Stimulated activated CD8-positive, alpha-beta memory T cell treated with anti-CD3 and anti-CD28 coated beads, Interleukin-4, amount 100 ng/mL, for 1 hour (primary cell): Measurements from ENCODE around the gene MTMR1.

Experiments
- DNase-seq, 2 donors: peaks; one replicate each; pipeline ENCODE4 v3.0.0-alpha.2; 2020; ENCODE audit warnings: low read depth in 2 of 2, low spot score in 1 of 2

MTMR1 gene

GRCh38 chrX:150696866-150697265 lies 3.7 kb downstream of the MTMR1 start:
- no peak for DNase-seq

DNA sequence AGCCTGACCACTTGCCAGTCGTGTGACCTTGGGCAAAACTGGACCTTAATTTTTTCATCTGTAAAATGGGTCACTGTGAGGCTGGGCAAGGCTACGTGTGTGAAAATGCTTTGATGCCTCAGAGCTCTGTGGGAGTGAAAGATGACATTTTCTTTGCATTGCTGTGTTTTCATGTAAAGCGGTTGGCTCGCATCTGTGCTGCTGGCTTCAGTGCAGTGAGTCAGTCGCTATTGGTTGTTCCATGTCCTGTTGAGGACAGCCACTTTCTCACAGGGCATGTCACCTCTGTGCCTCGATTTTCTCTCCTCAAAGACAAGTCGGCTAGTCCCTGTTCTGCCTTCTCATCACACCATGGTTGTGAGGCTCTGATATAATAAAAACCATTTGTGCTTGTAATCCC lies 4.4 kb downstream of the MTMR1 start:
- DNase-seq, result no peak

DNA sequence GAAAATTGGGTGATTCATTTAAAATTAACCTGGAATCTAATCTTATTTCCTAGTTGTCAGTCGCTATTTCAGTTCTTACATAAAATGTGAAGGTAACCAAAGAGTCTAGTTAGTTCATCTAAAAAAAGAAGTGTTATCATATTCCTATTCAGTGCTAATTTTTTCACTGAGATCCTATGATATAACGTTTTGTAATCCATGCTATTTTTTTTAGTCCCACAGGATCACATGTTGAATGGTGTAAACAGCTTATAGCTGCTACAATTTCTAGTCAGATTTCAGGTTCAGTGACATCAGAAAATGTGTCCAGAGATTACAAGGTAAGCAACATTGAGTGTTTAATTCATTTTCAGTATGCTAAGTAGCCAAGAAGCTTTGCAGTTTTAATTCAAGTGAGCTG lies 5.8 kb downstream of the MTMR1 start:
- no peak for DNase-seq

- DNase-seq, result no peak
These were observed 6.9 kb downstream of the MTMR1 start for GRCh38 chrX:150700107-150700506.

DNA sequence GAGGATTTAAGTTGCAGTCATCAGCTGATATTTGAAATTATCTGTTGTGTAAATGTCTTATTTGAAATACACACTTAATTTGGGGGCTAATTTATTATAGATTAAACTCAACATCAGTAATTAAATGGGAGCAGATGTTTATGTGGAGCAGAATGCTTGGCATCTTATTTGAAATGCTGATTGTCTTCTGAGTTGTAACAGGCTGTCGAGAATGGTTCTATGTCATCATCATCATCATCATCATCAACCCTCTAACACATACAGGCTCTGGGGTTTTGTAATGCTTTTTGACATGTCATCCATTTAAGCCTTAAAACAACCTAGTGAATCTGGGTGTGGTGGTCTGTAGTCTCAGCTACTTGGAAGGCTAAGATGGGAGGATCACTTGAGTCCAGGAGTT lies 8.2 kb downstream of the MTMR1 start:
- no peak for DNase-seq

GRCh38 chrX:150702966-150703694 lies 9.9 kb downstream of the MTMR1 start:
- no peak for DNase-seq

DNA sequence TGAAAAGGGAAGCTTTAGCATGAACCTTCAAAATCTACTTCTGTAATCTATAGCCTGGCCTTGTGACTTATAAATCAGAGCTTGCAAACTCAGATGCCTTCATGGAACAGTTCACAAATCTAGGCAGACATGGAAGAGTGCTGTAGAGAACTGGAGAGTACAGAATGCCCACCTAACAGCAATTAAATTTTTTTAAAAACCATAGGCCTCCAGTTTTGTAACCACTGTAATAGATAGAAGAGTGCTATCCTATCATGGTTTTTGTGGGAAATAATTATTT lies 10.4 kb downstream of the MTMR1 start:
- DNase-seq, result no peak

GRCh38 chrX:150704030-150704613 lies 10.9 kb downstream of the MTMR1 start:
- DNase-seq, result no peak

DNA sequence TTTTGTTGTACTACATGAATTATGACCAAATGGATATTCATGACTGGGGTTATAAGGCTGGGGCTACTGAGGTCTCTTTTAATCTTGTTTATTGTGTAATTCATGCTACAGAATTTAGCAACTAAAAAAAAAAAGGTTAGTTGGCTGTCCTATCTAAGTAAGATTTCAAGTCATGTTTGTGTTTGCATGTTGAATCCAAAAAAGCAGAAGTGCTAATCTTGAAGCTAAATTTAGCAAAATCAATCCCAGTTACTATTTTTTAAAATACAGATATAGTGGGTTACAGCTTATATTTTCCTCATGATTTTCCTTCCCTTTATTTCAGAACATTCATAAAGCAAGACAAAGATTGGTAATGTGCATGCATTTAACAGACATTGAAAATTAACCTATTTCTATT lies 19.4 kb downstream of the MTMR1 start:
- no peak for DNase-seq

- DNase-seq, result no peak
These were observed 22.0 kb downstream of the MTMR1 start for GRCh38 chrX:150715184-150715583.

DNA sequence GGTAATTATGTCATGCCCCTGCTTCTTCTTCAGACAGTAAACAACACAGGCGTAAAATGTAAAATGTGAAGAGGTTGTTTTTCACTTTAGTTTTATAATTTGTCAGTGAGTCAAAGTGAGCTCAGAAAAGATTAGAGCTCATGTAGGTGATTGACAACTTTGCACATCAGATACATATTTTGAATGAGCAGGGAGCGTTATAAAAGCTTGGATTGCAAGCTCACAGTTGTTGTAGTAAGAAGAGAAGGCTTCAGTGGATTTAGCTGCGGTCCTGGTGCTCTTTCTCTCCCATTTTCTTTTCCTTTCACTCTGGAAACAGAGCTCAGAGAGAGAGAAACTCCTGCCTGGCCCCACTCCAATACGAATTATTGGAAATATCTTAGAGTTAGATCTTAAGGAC lies 26.4 kb downstream of the MTMR1 start:
- DNase-seq, result no peak

DNA sequence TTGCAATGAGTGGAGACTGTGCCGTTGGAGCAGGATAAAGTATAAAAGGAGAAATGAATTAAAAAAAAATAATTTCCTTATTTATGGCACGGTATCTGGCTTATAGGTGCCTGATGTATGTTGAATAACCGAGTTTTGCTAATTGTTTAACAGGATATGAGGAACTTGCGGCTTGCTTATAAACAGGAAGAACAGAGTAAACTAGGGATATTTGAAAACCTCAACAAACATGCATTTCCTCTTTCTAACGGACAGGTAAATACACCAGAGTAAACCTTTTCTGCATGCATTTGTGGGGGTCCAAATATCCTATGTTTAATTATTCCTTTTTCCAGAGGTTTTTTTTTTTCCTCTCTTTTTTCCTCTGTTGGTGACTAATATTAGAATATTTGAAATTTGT lies 36.8 kb downstream of the MTMR1 start:
- no peak for DNase-seq

GRCh38 chrX:150730719-150731118 lies 37.5 kb downstream of the MTMR1 start:
- DNase-seq, result no peak

DNA sequence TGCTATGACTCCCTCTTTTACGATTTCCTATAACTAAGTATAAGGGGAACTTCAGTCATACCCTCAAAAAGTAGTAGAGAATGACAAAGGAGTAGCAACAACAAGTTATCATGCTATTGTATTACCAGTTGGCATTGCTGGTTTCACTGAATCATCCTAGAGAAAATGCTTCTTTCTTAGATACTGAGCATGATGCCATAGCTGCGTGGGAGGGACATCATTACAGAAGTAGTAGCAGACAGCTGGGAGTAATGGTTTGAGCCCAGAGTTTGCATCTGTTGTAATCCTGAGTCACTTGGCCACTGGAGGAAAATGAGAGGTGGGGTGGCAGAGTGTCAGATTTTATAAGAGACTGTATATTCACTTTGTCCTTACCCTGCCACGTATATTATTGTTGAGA lies 38.6 kb downstream of the MTMR1 start:
- DNase-seq, result no peak

GRCh38 chrX:150736475-150736874 lies 43.3 kb downstream of the MTMR1 start:
- DNase-seq, result no peak

DNA sequence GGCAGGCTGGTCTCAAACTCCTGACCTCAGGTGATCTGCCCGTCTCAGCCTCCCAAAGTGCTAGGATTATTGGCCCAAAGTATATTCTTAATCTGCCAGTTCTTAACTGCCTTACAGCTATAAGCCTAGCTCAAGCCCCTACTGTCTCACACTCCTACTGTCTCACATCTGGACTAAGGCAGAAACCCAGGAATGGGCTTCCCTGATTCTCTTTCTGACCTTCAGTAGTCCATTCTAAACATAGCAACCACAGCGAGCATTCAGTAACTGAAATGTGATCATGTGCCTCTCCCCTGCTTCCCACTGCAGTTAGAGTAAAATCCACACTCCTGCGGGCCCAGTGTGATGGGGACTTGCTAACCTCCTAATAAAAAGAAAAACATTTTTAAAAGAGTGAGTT lies 58.9 kb downstream of the MTMR1 start:
- DNase-seq, result no peak

DNA sequence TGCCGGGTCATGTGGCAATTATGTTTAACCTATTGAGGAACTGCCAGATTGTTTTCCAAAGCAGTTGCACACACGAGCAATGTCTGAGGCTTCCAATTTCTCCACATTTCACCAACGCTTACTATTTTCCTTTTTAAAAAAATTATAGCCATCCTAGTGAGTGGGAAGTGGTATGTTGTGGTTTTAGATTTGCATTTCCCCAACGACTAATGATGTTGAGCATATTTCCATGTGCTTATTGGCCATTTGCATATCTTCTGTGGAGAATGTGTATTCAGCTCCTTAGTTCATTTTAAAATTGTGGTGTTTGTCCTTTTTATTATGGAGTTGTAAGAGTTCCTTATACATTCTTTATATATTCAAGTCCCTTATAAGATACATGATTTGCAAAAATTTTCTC lies 60.2 kb downstream of the MTMR1 start:
- DNase-seq, result no peak

GRCh38 chrX:150753968-150754367 lies 60.8 kb downstream of the MTMR1 start:
- DNase-seq, result no peak

GRCh38 chrX:150757371-150757770 lies 64.2 kb downstream of the MTMR1 start:
- DNase-seq, result no peak

DNA sequence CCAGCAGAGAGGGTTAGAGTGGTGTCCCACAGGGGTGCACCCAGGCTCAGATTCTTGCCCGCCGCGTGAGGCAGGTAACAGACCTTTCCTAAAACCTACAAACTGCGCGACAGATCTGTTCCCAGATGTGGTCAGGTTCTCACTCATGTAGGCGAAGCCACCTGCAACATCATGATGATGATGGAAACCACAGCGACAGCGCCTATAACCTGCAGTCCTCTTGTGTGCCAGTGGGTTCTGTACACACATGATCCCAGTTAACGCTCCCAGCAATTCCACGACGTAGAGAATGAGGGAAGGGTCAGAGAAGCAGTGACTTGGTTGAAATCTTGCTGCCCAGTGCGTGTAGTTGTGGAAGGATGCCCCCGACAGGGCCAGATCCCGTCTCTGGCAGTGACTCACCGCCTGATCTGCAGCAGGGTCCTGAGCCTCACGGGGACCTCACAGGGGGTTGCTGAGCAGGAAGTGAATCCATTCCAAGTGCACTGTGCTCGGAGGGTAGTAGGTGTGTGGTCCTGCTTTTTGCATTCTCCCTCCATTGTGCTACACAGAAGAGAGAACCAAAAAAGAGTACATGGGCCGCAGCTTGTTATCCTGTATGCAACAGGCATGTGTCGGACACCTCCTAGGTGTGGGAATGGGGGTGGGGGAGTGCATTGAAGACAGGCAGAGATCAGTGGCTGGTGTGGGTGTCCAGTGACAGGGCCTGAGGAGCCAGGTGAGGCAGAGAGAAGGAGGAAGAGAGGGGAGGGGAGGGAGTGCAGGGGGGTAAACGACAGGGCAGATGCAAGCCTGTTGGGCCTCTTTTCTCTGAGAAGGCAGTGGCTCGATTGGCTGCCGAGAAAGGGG lies 66.6 kb downstream of the MTMR1 start:
- no peak for DNase-seq

GRCh38 chrX:150761176-150761818 lies 68.1 kb downstream of the MTMR1 start:
- no peak for DNase-seq

GRCh38 chrX:150761819-150762216 lies 68.6 kb downstream of the MTMR1 start:
- no peak for DNase-seq
